PC-3 (cell line): ENCODE data around the gene EFL1. TPM values are rescaled to one million over a fixed set of nuclear protein-coding genes. Genes with fewer than 3 reads are reported as not detected.
"Not testable (repeated sequence)": the region's sequence is repeated elsewhere in the genome, so short reads cannot be mapped to it uniquely, and the experiment has no call there.

Experiments
- ATAC-seq: fragments of 200-7000 bp; cut with Tn5 transposase; 2 replicates; pipeline ENCODE4 v1.9.1; 2020; ENCODE audit warnings: mild to moderate bottlenecking, moderate library complexity
- BruUV-seq: library from RNA; stranded (reverse); fragments of 400-500 nt; replicated peaks from 2 replicates; lab custom pipeline; 2021; lab: Mats Ljungman, UMichigan
- CTCF ChIA-PET: fragments of 300-600 bp; sonication (Branson Sonifier 250); formaldehyde crosslinking; loops from one replicate; lab custom pipeline; 2022; ENCODE audit warnings: antibody characterized with exemption; lab: Charles Lee
- POLR2A ChIA-PET: fragments of 300-600 bp; sonication (Branson Sonifier 250); formaldehyde crosslinking; loops from one replicate; lab custom pipeline; 2022; ENCODE audit warnings: antibody characterized with exemption; ENCODE audit not compliant: unreplicated experiment; lab: Charles Lee
- DNase-seq: peaks from one replicate; pipeline ENCODE4 v3.0.0-alpha.2; 2015
- H2AFZ ChIP-seq: fragments of 300-600 bp; sonication (generic); 2 replicates; pipeline ENCODE4 v1.6.0; 2016; ENCODE audit warnings: antibody characterized with exemption, low read length
- H3F3A ChIP-seq: fragments of 300-600 bp; sonication (generic); one replicate; pipeline ENCODE4 v1.6.0; 2017; ENCODE audit warnings: antibody characterized with exemption, low read length, control low read depth, mild to moderate bottlenecking; ENCODE audit not compliant: unreplicated experiment
- H3K27ac ChIP-seq: fragments of 300-600 bp; sonication (generic); 2 replicates; pipeline ENCODE4 v1.5.1; 2016; ENCODE audit warnings: mild to moderate bottlenecking, low read length
- H3K27me3 ChIP-seq: fragments of 300-600 bp; sonication (generic); 2 replicates; pipeline ENCODE4 v1.6.1; 2016; ENCODE audit warnings: low read length, mixed read lengths
- H3K36me3 ChIP-seq: fragments of 300-600 bp; sonication (generic); 2 replicates; pipeline ENCODE4 v1.6.1; 2016; ENCODE audit warnings: low read depth, mixed run types, low read length, mixed read lengths
- H3K4me1 ChIP-seq: fragments of 300-600 bp; sonication (generic); 2 replicates; pipeline ENCODE4 v1.5.1; 2016; ENCODE audit warnings: low read length; ENCODE audit not compliant: insufficient read depth
- H3K4me2 ChIP-seq: fragments of 300-600 bp; sonication (generic); 2 replicates; pipeline ENCODE4 v1.6.0; 2016; ENCODE audit warnings: low read length
- H3K4me3 ChIP-seq: fragments of 300-600 bp; sonication (generic); 2 replicates; pipeline ENCODE4 v1.5.1; 2016; ENCODE audit warnings: mild to moderate bottlenecking, low read length, mixed read lengths
- H3K79me2 ChIP-seq: fragments of 300-600 bp; sonication (generic); 2 replicates; pipeline ENCODE4 v1.6.1; 2017; ENCODE audit warnings: low read length, mixed read lengths
- H3K9ac ChIP-seq: fragments of 300-600 bp; sonication (generic); 2 replicates; pipeline ENCODE4 v1.6.0; 2016; ENCODE audit warnings: mild to moderate bottlenecking, low read length
- H3K9me2 ChIP-seq: fragments of 300-600 bp; sonication (generic); replicated peaks from 2 replicates; pipeline ENCODE4 v1.6.1; 2016; ENCODE audit warnings: mixed run types, low read length, mixed read lengths
- H3K9me3 ChIP-seq: fragments of 300-600 bp; sonication (generic); 2 replicates; pipeline ENCODE4 v1.6.1; 2016; ENCODE audit warnings: low read length, mixed read lengths
- H4K20me1 ChIP-seq: fragments of 300-600 bp; sonication (generic); 2 replicates; pipeline ENCODE4 v1.6.1; 2016; ENCODE audit warnings: low read length, mixed read lengths
- CTCF ChIP-seq: fragments of 300-600 bp; sonication (generic); conservative IDR thresholded peaks from 2 replicates; pipeline ENCODE4 v1.5.1; 2017; ENCODE audit warnings: antibody characterized with exemption, low read depth, mild to moderate bottlenecking, low read length
- EZH2 ChIP-seq: fragments of 300-600 bp; sonication (generic); IDR thresholded peaks from one replicate; pipeline ENCODE4 v1.6.1; 2017; ENCODE audit warnings: antibody characterized with exemption, mild to moderate bottlenecking, low read length; ENCODE audit not compliant: unreplicated experiment
- EZH2phosphoT487 ChIP-seq: fragments of 300-600 bp; sonication (generic); IDR thresholded peaks from 2 replicates; pipeline ENCODE4 v1.6.1; 2018; ENCODE audit warnings: mild to moderate bottlenecking, antibody characterized with exemption, low read length, borderline replicate concordance
- intact Hi-C: fragments of 100-400 bp; cut with micrococcal nuclease; formaldehyde crosslinking; loops from 2 replicates; pipeline ENCODE4 v1.9.0; 2023
- total RNA-seq: library from RNA; depleted of rRNA; stranded (reverse); fragments of >200 nt; gene quantifications from 2 replicates; pipeline ENCODE4 v1.2.3, GENCODE V29; 2014

Gene EFL1
- total RNA-seq, 1 experiment from 2014 or later = 14.7 TPM

GRCh38 chr15:82192394-82192793, 70.1 kb downstream of the EFL1 start:
- H3K27me3 ChIP-seq, H3K9ac ChIP-seq, H3K79me2 ChIP-seq, H3K9me3 ChIP-seq, H2AFZ ChIP-seq, H3K27ac ChIP-seq, H4K20me1 ChIP-seq, DNase-seq, BruUV-seq, H3K4me2 ChIP-seq, H3K9me2 ChIP-seq, POLR2A ChIA-PET, H3K4me3 ChIP-seq, H3K4me1 ChIP-seq, ATAC-seq, H3K36me3 ChIP-seq, CTCF ChIA-PET, H3F3A ChIP-seq: not testable (repeated sequence)
- intact Hi-C loops = loop anchor here (10.0 kb wide), 1 partner anchor 708 kb away; no protein-coding TSS in a partner anchor

- Histone ChIP-seq H3K27ac (no peak overlapping the region), H3K36me3 (no peaks in the 10 kb centered on the region), H4K20me1 (no peaks in the 10 kb centered on the region), H3K4me1 (peaks cover 12% of the 10 kb centered on the region; the same call in 1 of the 2 replicates), H2AFZ (no peak overlapping the region), H3K4me3 (no peak overlapping the region), H3K9me3 (no peaks in the 10 kb centered on the region), H3K27me3 (no peaks in the 10 kb centered on the region), H3K9me2 (no peaks in the 10 kb centered on the region), H3K4me2 (no peak overlapping the region), H3F3A (no peaks in the 10 kb centered on the region), H3K9ac (no peak overlapping the region), H3K79me2 (no peaks in the 10 kb centered on the region)
- POLR2A ChIA-PET = no interaction called here
- DNase-seq (no peak), ATAC-seq (no peak)
- TF ChIP-seq EZH2 = no peak
- no peak for TF ChIP-seq EZH2phosphoT487
- BruUV-seq = no TSS peak
- CTCF ChIA-PET = no interaction called here
- intact Hi-C loops = loop anchor here (5.0 kb wide), 1 partner anchor 775 kb away; no protein-coding TSS in a partner anchor
Observed at GRCh38 chr15:82186719-82187406, 75.7 kb downstream of the EFL1 start.

GRCh38 chr15:82186161-82186560, 76.4 kb downstream of the EFL1 start:
- no peaks in the 10 kb centered on the region for H3K79me2 ChIP-seq
- ATAC-seq = no peak

More at GRCh38 chr15:82186161-82186560, 76.4 kb downstream of the EFL1 start:
- Histone ChIP-seq H3K9ac (no peak overlapping the region), H3K4me2 (no peak overlapping the region), H3K4me3 (no peak overlapping the region), H4K20me1 (no peaks in the 10 kb centered on the region), H2AFZ (no peak overlapping the region), H3K27me3 (no peaks in the 10 kb centered on the region), H3K9me2 (no peaks in the 10 kb centered on the region), H3F3A (no peaks in the 10 kb centered on the region), H3K36me3 (no peaks in the 10 kb centered on the region), H3K4me1 (peaks cover 12% of the 10 kb centered on the region; the same call in 1 of the 2 replicates), H3K27ac (no peak overlapping the region), H3K9me3 (no peaks in the 10 kb centered on the region)
- no peak for DNase-seq
- ChIA-PET POLR2A (no interaction called here), CTCF (no interaction called here)
- BruUV-seq = no TSS peak
- no peak for TF ChIP-seq CTCF
- no peak for TF ChIP-seq EZH2phosphoT487
- no peak for TF ChIP-seq EZH2
- intact Hi-C loops = loop anchor here (5.0 kb wide), 1 partner anchor 774 kb away; no protein-coding TSS in a partner anchor
